Cardiac fibroblast (primary cell): ENCODE results near the gene SCN2A.
A peak's percentile ranks its signal among the peaks of the same experiment; 100 is the strongest.

ENCODE experiments used
- DNase-seq, 2 donors: peaks; one replicate each; pipeline versions ENCODE4 v3.0.0 to v3.0.0-alpha.2; 2010; ENCODE audit warnings: low read depth in 2 of 2
- H3K4me3 ChIP-seq, 2 donors: replicated peaks in 1 of 2; 1 replicate in 1 of 2; 2 replicates in 1 of 2; pipeline ENCODE4 v1.5.1; 2011; ENCODE audit warnings: low read depth in 2 of 2, low read length in 2 of 2, mild to moderate bottlenecking in 2 of 2, moderate library complexity in 1 of 2
- CTCF ChIP-seq: IDR thresholded peaks from one replicate; pipeline ENCODE4 v1.5.1; 2011; ENCODE audit warnings: low read depth, mild to moderate bottlenecking, low read length, inconsistent platforms

SCN2A gene

GRCh38 chr2:165224941-165225340 is 14.3 kb upstream of the SCN2A start:
- no peak for DNase-seq
- H3K4me3 ChIP-seq: no peak overlapping the region
- TF ChIP-seq CTCF: no peak

GRCh38 chr2:165227571-165227970 is 11.6 kb upstream of the SCN2A start:
- TF ChIP-seq CTCF: no peak
- no peak for DNase-seq
- H3K4me3 ChIP-seq: no peak overlapping the region

GRCh38 chr2:165237056-165237455 is 2.2 kb upstream of the SCN2A start:
- TF ChIP-seq CTCF: no peak
- no peak overlapping the region for H3K4me3 ChIP-seq

GRCh38 chr2:165238295-165238694 is 919 bp upstream of the SCN2A start:
- H3K4me3 ChIP-seq: no peak overlapping the region
- TF ChIP-seq CTCF: no peak
- DNase-seq: peak; percentile 15 to 38

More at GRCh38 chr2:165237056-165237455, 2.2 kb upstream of the SCN2A start:
- DNase-seq: no peak

GRCh38 chr2:165239856-165240515 is 772 bp downstream of the SCN2A start:
- no peak overlapping the region for H3K4me3 ChIP-seq
- no peak for TF ChIP-seq CTCF
- no peak for DNase-seq

- TF ChIP-seq CTCF: no peak
- no peak overlapping the region for H3K4me3 ChIP-seq
- DNase-seq: no peak
Observed at GRCh38 chr2:165240916-165241315, 1.7 kb downstream of the SCN2A start.
